ENCODE measurements around the gene DDIAS.

GRCh38 chr11:82857145-82857544, 44.4 kb upstream of the DDIAS start:
- TF ChIP-seq ZNF785 (CRISPR knock-in tag; IDR thresholded peaks at IDR 0.05) = no peak
- no peak for TF ChIP-seq POLR2A (conservative IDR thresholded peaks at IDR 0.05)
- no peak for TF ChIP-seq ZNF449 (CRISPR knock-in tag; IDR thresholded peaks at IDR 0.05)
